Stimulated activated naive B cell treated with anti-CD40 and anti-IgM and Interleukin-4, amounts not matched to agents 10 μg/mL and 1 μg/mL and 100 μg/mL, for 72 hours (primary cell): ENCODE measurements around the gene LRMDA.

Experiments used
- ATAC-seq, 2 donors: fragments of 150-1000 bp; cut with Tn5 transposase; replicated peaks; 2 replicates each; pipeline ENCODE4 v1.10.0; 2021; ENCODE audit warnings: moderate library complexity in 1 of 2
- DNase-seq: peaks from one replicate; pipeline ENCODE4 v3.0.0; 2021
- H3K27ac Mint-ChIP-seq: one replicate; pipeline ENCODE4 v1.8.0; 2022; ENCODE audit warnings: mild to moderate bottlenecking, mixed read lengths
- H3K27me3 Mint-ChIP-seq, 2 donors: one replicate each; pipeline ENCODE4 v1.8.0; 2022; ENCODE audit warnings: mixed read lengths in 2 of 2
- H3K36me3 Mint-ChIP-seq, 2 donors: one replicate each; pipeline ENCODE4 v1.8.0; 2022; ENCODE audit warnings: mixed read lengths in 2 of 2, mild to moderate bottlenecking in 1 of 2
- H3K4me1 Mint-ChIP-seq, 2 donors: one replicate each; pipeline ENCODE4 v1.8.0; 2022; ENCODE audit warnings: mixed read lengths in 2 of 2, mild to moderate bottlenecking in 1 of 2
- H3K4me3 Mint-ChIP-seq, 2 donors: one replicate each; pipeline ENCODE4 v1.8.0; 2022; ENCODE audit warnings: mild to moderate bottlenecking in 2 of 2, mixed read lengths in 2 of 2, moderate library complexity in 1 of 2
- H3K9me3 Mint-ChIP-seq, 2 donors: one replicate each; pipeline ENCODE4 v1.8.0; 2022; ENCODE audit warnings: mixed read lengths in 2 of 2, mild to moderate bottlenecking in 1 of 2

LRMDA gene

GRCh38 chr10:75962395-75963061 is 531.1 kb downstream of the LRMDA start:
- Mint-ChIP-seq H3K36me3 (no peaks in the 10 kb centered on the region), H3K27ac (no peak overlapping the region), H3K9me3 (peaks cover 2 to 4% of the 10 kb centered on the region in 2 donors), H3K4me3 (no peak overlapping the region), H3K4me1 (no peaks in the 10 kb centered on the region), H3K27me3 (peaks cover 2 to 3% of the 10 kb centered on the region in 2 donors)
- DNase-seq: no peak
- ATAC-seq: no peak

- no peak overlapping the region for H3K27ac Mint-ChIP-seq
- H3K27me3 Mint-ChIP-seq: peaks cover 3 to 5% of the 10 kb centered on the region in 2 donors
- no peak for ATAC-seq
- no peaks in the 10 kb centered on the region for H3K9me3 Mint-ChIP-seq
- H3K4me1 Mint-ChIP-seq: no peaks in the 10 kb centered on the region
- no peaks in the 10 kb centered on the region for H3K36me3 Mint-ChIP-seq
- DNase-seq: no peak
- no peak overlapping the region for H3K4me3 Mint-ChIP-seq
These were observed 536.1 kb downstream of the LRMDA start for GRCh38 chr10:75967491-75967890.

- Mint-ChIP-seq H3K4me3 (no peak overlapping the region), H3K27ac (no peak overlapping the region), H3K9me3 (no peaks in the 10 kb centered on the region), H3K4me1 (no peaks in the 10 kb centered on the region), H3K27me3 (peaks cover 3 to 5% of the 10 kb centered on the region in 2 donors), H3K36me3 (no peaks in the 10 kb centered on the region)
- no peak for ATAC-seq
- DNase-seq: no peak
These were observed 537.6 kb downstream of the LRMDA start for GRCh38 chr10:75969031-75969430.

- Mint-ChIP-seq H3K4me1 (no peaks in the 10 kb centered on the region), H3K27me3 (peaks cover 3 to 5% of the 10 kb centered on the region in 2 donors), H3K27ac (no peak overlapping the region), H3K9me3 (no peaks in the 10 kb centered on the region), H3K4me3 (no peak overlapping the region), H3K36me3 (no peaks in the 10 kb centered on the region)
- no peak for ATAC-seq
- DNase-seq: no peak
These were observed 540.2 kb downstream of the LRMDA start for GRCh38 chr10:75971402-75972211.

GRCh38 chr10:75972491-75973276 is 541.3 kb downstream of the LRMDA start:
- no peak overlapping the region for H3K27ac Mint-ChIP-seq
- ATAC-seq: no peak
- no peak overlapping the region for H3K4me3 Mint-ChIP-seq
- H3K36me3 Mint-ChIP-seq: no peaks in the 10 kb centered on the region
- H3K27me3 Mint-ChIP-seq: peaks cover 0 to under 1% of the 10 kb centered on the region in 2 donors
- DNase-seq: no peak
- H3K4me1 Mint-ChIP-seq: no peaks in the 10 kb centered on the region
- H3K9me3 Mint-ChIP-seq: no peaks in the 10 kb centered on the region

- no peak for DNase-seq
- no peaks in the 10 kb centered on the region for H3K9me3 Mint-ChIP-seq
These were observed 542.7 kb downstream of the LRMDA start for GRCh38 chr10:75974080-75974479.

GRCh38 chr10:75976681-75977080 is 545.3 kb downstream of the LRMDA start:
- peaks cover 0 to 3% of the 10 kb centered on the region in 2 donors for H3K9me3 Mint-ChIP-seq
- ATAC-seq (no peak), DNase-seq (no peak)
- H3K4me1 Mint-ChIP-seq: no peaks in the 10 kb centered on the region
- peaks cover 3 to 4% of the 10 kb centered on the region in 2 donors for H3K27me3 Mint-ChIP-seq
- no peak overlapping the region for H3K27ac Mint-ChIP-seq
- H3K4me3 Mint-ChIP-seq: no peak overlapping the region
- H3K36me3 Mint-ChIP-seq: no peaks in the 10 kb centered on the region

More at GRCh38 chr10:75974080-75974479, 542.7 kb downstream of the LRMDA start:
- Mint-ChIP-seq H3K27me3 (no peaks in the 10 kb centered on the region), H3K4me1 (no peaks in the 10 kb centered on the region), H3K27ac (no peak overlapping the region), H3K36me3 (no peaks in the 10 kb centered on the region), H3K4me3 (no peak overlapping the region)
- ATAC-seq: no peak

- H3K9me3 Mint-ChIP-seq: peaks cover 0 to 3% of the 10 kb centered on the region in 2 donors
- no peaks in the 10 kb centered on the region for H3K36me3 Mint-ChIP-seq
- H3K4me3 Mint-ChIP-seq: no peak overlapping the region
- no peaks in the 10 kb centered on the region for H3K4me1 Mint-ChIP-seq
- DNase-seq: no peak
- no peak overlapping the region for H3K27ac Mint-ChIP-seq
- H3K27me3 Mint-ChIP-seq: peaks cover 3 to 4% of the 10 kb centered on the region in 2 donors
- no peak for ATAC-seq
These were observed 545.7 kb downstream of the LRMDA start for GRCh38 chr10:75977139-75977538.

- ATAC-seq (no peak), DNase-seq (no peak)
- H3K4me3 Mint-ChIP-seq: no peak overlapping the region
- peaks cover 0 to 3% of the 10 kb centered on the region in 2 donors for H3K9me3 Mint-ChIP-seq
- no peaks in the 10 kb centered on the region for H3K36me3 Mint-ChIP-seq
- no peaks in the 10 kb centered on the region for H3K4me1 Mint-ChIP-seq
- H3K27ac Mint-ChIP-seq: no peak overlapping the region
- peaks cover 3 to 4% of the 10 kb centered on the region in 2 donors for H3K27me3 Mint-ChIP-seq
These were observed 546.8 kb downstream of the LRMDA start for GRCh38 chr10:75978213-75978612.

- ATAC-seq (no peak), DNase-seq (no peak)
- H3K36me3 Mint-ChIP-seq: no peaks in the 10 kb centered on the region
- no peak overlapping the region for H3K4me3 Mint-ChIP-seq
- no peaks in the 10 kb centered on the region for H3K4me1 Mint-ChIP-seq
- no peak overlapping the region for H3K27ac Mint-ChIP-seq
- H3K9me3 Mint-ChIP-seq: peaks cover 0 to 4% of the 10 kb centered on the region in 2 donors
- peaks cover 3 to 4% of the 10 kb centered on the region in 2 donors for H3K27me3 Mint-ChIP-seq
These were observed 549.1 kb downstream of the LRMDA start for GRCh38 chr10:75980419-75981002.

GRCh38 chr10:75982611-75983369 is 551.4 kb downstream of the LRMDA start:
- Mint-ChIP-seq H3K27me3 (peaks cover 3 to 4% of the 10 kb centered on the region in 2 donors), H3K4me3 (no peak overlapping the region), H3K4me1 (no peaks in the 10 kb centered on the region), H3K36me3 (no peaks in the 10 kb centered on the region), H3K9me3 (peaks cover 0 to 5% of the 10 kb centered on the region in 2 donors), H3K27ac (no peak overlapping the region)
- DNase-seq: no peak
- no peak for ATAC-seq

- Mint-ChIP-seq H3K4me3 (no peak overlapping the region), H3K27me3 (peaks cover 4 to 6% of the 10 kb centered on the region in 2 donors), H3K4me1 (no peaks in the 10 kb centered on the region), H3K36me3 (no peaks in the 10 kb centered on the region), H3K27ac (no peak overlapping the region), H3K9me3 (peaks cover 0 to 5% of the 10 kb centered on the region in 2 donors)
- ATAC-seq (no peak), DNase-seq (no peak)
These were observed 552.6 kb downstream of the LRMDA start for GRCh38 chr10:75984067-75984466.

- no peak overlapping the region for H3K4me3 Mint-ChIP-seq
- H3K9me3 Mint-ChIP-seq: peaks cover 0 to 2% of the 10 kb centered on the region in 2 donors
- ATAC-seq (no peak), DNase-seq (no peak)
- no peaks in the 10 kb centered on the region for H3K4me1 Mint-ChIP-seq
- H3K36me3 Mint-ChIP-seq: no peaks in the 10 kb centered on the region
- H3K27me3 Mint-ChIP-seq: peaks cover 0 to 3% of the 10 kb centered on the region in 2 donors
- H3K27ac Mint-ChIP-seq: no peak overlapping the region
These were observed 556.2 kb downstream of the LRMDA start for GRCh38 chr10:75987616-75988015.
